ENCODE data around the gene RYR3.

The RYR3 gene

GRCh38 chr15:33860754-33861153 is 550.0 kb downstream of the RYR3 start:
- DNase-seq (ENCODE audit: low read depth), result no peak
- H3K4me3 ChIP-seq (ENCODE audit: low read depth, low read length), result no peak overlapping the region
- no peak for TF ChIP-seq CTCF (IDR thresholded peaks at IDR 0.05; ENCODE audit: low read depth, low read length, missing control alignments)

- H3K4me3 ChIP-seq (ENCODE audit: low read depth, low read length), result no peak overlapping the region
- DNase-seq (ENCODE audit: low read depth), result no peak
- no peak for TF ChIP-seq CTCF (IDR thresholded peaks at IDR 0.05; ENCODE audit: low read depth, low read length, missing control alignments)
Observed at GRCh38 chr15:33864360-33865075, 553.8 kb downstream of the RYR3 start.

- no peak for DNase-seq (ENCODE audit: low read depth)
- no peak for TF ChIP-seq CTCF (IDR thresholded peaks at IDR 0.05; ENCODE audit: low read depth, low read length, missing control alignments)
- H3K4me3 ChIP-seq (ENCODE audit: low read depth, low read length), result no peak overlapping the region
Observed at GRCh38 chr15:33865416-33865815, 554.6 kb downstream of the RYR3 start.

GRCh38 chr15:33866101-33866737 is 555.5 kb downstream of the RYR3 start:
- H3K4me3 ChIP-seq (ENCODE audit: low read depth, low read length), result no peak overlapping the region
- no peak for TF ChIP-seq CTCF (IDR thresholded peaks at IDR 0.05; ENCODE audit: low read depth, low read length, missing control alignments)
- no peak for DNase-seq (ENCODE audit: low read depth)

GRCh38 chr15:33871980-33872379 is 561.2 kb downstream of the RYR3 start:
- no peak overlapping the region for H3K4me3 ChIP-seq (ENCODE audit: low read depth, low read length)
- DNase-seq (ENCODE audit: low read depth), result no peak
- TF ChIP-seq CTCF (IDR thresholded peaks at IDR 0.05; ENCODE audit: low read depth, low read length, missing control alignments), result no peak

- no peak for DNase-seq (ENCODE audit: low read depth)
- no peak for TF ChIP-seq CTCF (IDR thresholded peaks at IDR 0.05; ENCODE audit: low read depth, low read length, missing control alignments)
- no peak overlapping the region for H3K4me3 ChIP-seq (ENCODE audit: low read depth, low read length)
Observed at GRCh38 chr15:33872416-33873106, 561.8 kb downstream of the RYR3 start.
